GM12878 (cell line): ENCODE results near the gene RPLP1. TPM values are rescaled to one million over a fixed set of nuclear protein-coding genes. Genes with fewer than 3 reads are reported as not detected.

ENCODE experiments used
- ATAC-seq: fragments of 200-7000 bp; cut with Tn5 transposase; 3 replicates; pipeline ENCODE4 v1.9.1; 2020; ENCODE audit warnings: mild to moderate bottlenecking, moderate library complexity
- BruUV-seq: library from RNA; stranded (reverse); fragments of 400-500 nt; replicated peaks from 2 replicates; lab custom pipeline; 2021; lab: Mats Ljungman, UMichigan
- CTCF ChIA-PET: fragments of 300-600 bp; sonication (Branson Sonifier 250); formaldehyde crosslinking; extraction: SDS; loops from one replicate; lab custom pipeline; 2021; ENCODE audit warnings: inconsistent platforms; lab: Yijun Ruan, JAX
- POLR2A ChIA-PET: fragments of 350-600 bp; formaldehyde crosslinking; extraction: SDS; loops from one replicate; lab custom pipeline; 2021; ENCODE audit warnings: inconsistent platforms; lab: Charles Lee
- RAD21 ChIA-PET: fragments of 300-600 bp; sonication (Branson Sonifier 250); formaldehyde crosslinking; loops from one replicate; lab custom pipeline; 2023; ENCODE audit warnings: antibody characterized with exemption; ENCODE audit not compliant: unreplicated experiment; lab: Charles Lee
- SMC1A ChIA-PET: fragments of 300-600 bp; sonication (Branson Sonifier 250); formaldehyde crosslinking; loops from one replicate; lab custom pipeline; 2023; ENCODE audit not compliant: unreplicated experiment, uncharacterized antibody; lab: Charles Lee
- DNase-seq: peaks from one replicate; pipeline ENCODE4 v3.0.0-alpha.2; 2011; ENCODE audit warnings: low read depth, low spot score
- FAIRE-seq: peaks from 3 replicates; lab custom pipeline; 2011; peaks lifted over from hg19 to GRCh38; lab: Jason Lieb, UNC
- H2AFZ ChIP-seq: 2 replicates; pipeline ENCODE4 v1.6.0; 2011; ENCODE audit warnings: low read depth, low read length, control low read depth; ENCODE audit not compliant: control insufficient read depth
- H3K27ac ChIP-seq: 2 replicates; pipeline ENCODE4 v1.5.1; 2011; ENCODE audit warnings: control low read depth; ENCODE audit not compliant: control insufficient read depth, insufficient read depth
- H3K27me3 ChIP-seq, 2 experiments: replicated peaks in 1 of 2; 2 replicates each; pipeline versions ENCODE4 v1.6.0 to v1.6.1; 2011; ENCODE audit warnings: low read length in 1 of 2; ENCODE audit not compliant: control insufficient read depth in 2 of 2, insufficient read depth in 2 of 2
- H3K36me3 ChIP-seq, 2 experiments: 2 replicates each; pipeline ENCODE4 v1.5.1; 2011; ENCODE audit warnings: low read length in 1 of 2; ENCODE audit not compliant: control insufficient read depth in 2 of 2, insufficient read depth in 2 of 2
- H3K4me1 ChIP-seq: 2 replicates; pipeline ENCODE4 v1.6.1; 2011; ENCODE audit warnings: mild to moderate bottlenecking, low read length, moderate library complexity, mixed read lengths; ENCODE audit not compliant: control insufficient read depth, insufficient read depth
- H3K4me2 ChIP-seq: 2 replicates; pipeline ENCODE4 v1.6.0; 2011; ENCODE audit warnings: control low read depth; ENCODE audit not compliant: control insufficient read depth, insufficient read depth
- H3K4me3 ChIP-seq: fragments of 200-600 bp; sonication (generic); 2 replicates; pipeline ENCODE4 v1.5.1; 2016
- H3K79me2 ChIP-seq: 2 replicates; pipeline ENCODE4 v1.6.0; 2011; ENCODE audit warnings: low read length; ENCODE audit not compliant: control insufficient read depth, insufficient read depth
- H3K9ac ChIP-seq: 2 replicates; pipeline ENCODE4 v1.8.0; 2011; ENCODE audit warnings: low read length, control low read depth, mixed read lengths; ENCODE audit not compliant: control insufficient read depth, insufficient read depth
- H3K9me3 ChIP-seq: replicated peaks from 3 replicates; pipeline ENCODE4 v1.5.1; 2011; ENCODE audit warnings: mild to moderate bottlenecking, low read length; ENCODE audit not compliant: control insufficient read depth, insufficient read depth
- H4K20me1 ChIP-seq: 2 replicates; pipeline ENCODE4 v1.6.0; 2011; ENCODE audit not compliant: control insufficient read depth, insufficient read depth
- CBFB ChIP-seq: IDR thresholded peaks from 2 replicates; pipeline ENCODE4 v1.6.1; 2016; ENCODE audit warnings: antibody characterized with exemption, low read depth
- EP300 ChIP-seq, 2 experiments: fragments of 150-350 bp in 1 of 2; IDR thresholded peaks; 2 replicates each; pipeline ENCODE4 v1.6.1; 2011 to 2012; ENCODE audit warnings: low read depth in 2 of 2, low read length in 2 of 2, borderline replicate concordance in 1 of 2, improper control_type of control experiment in 1 of 2, inconsistent platforms in 1 of 2; ENCODE audit not compliant: control insufficient read depth in 1 of 2
- ESRRA ChIP-seq: IDR thresholded peaks from 2 replicates; pipeline ENCODE4 v1.6.1; 2012; ENCODE audit warnings: mild to moderate bottlenecking, low read length, improper control_type of control experiment
- GATAD2B ChIP-seq: fragments of 450-650 bp; conservative IDR thresholded peaks from 2 replicates; pipeline ENCODE4 v1.6.1; 2017; ENCODE audit warnings: low read depth, mild to moderate bottlenecking, moderate library complexity
- LARP7 ChIP-seq: fragments of 450-650 bp; IDR thresholded peaks from 2 replicates; pipeline ENCODE4 v1.6.1; 2017; ENCODE audit warnings: mild to moderate bottlenecking
- NR2C2 ChIP-seq: IDR thresholded peaks from 2 replicates; pipeline ENCODE4 v1.6.1; 2011; ENCODE audit warnings: borderline replicate concordance, low read depth; ENCODE audit not compliant: control insufficient read depth, insufficient read length
- RAD51 ChIP-seq: fragments of 450-650 bp; IDR thresholded peaks from 2 replicates; pipeline ENCODE4 v1.6.1; 2016; ENCODE audit warnings: moderate library complexity, mild to moderate bottlenecking, inconsistent platforms
- ZNF207 ChIP-seq: fragments of 450-650 bp; IDR thresholded peaks from 2 replicates; pipeline ENCODE4 v1.6.1; 2014; ENCODE audit warnings: antibody characterized with exemption, mild to moderate bottlenecking, borderline replicate concordance
- whole genome bisulfite sequencing: methylation state at CpG from one replicate; pipeline ENCODE4 v1.1.6; 2016; ENCODE audit warnings: low lambda C conversion rate; ENCODE audit not compliant: insufficient replicate concordance, insufficient coverage; ENCODE audit errors: missing lambda C conversion rate; 5-methylcytosine and 5-hydroxymethylcytosine counted together
- in situ Hi-C: fragments of 300-500 bp; cut with MboI; formaldehyde crosslinking; loops from 9 replicates; pipeline ENCODE4 v1.14.3; 2018; ENCODE audit warnings: mixed read lengths
- intact Hi-C: fragments of 100-400 bp; cut with micrococcal nuclease; formaldehyde crosslinking; loops from one replicate; pipeline ENCODE4 v1.14.2; 2022; ENCODE audit not compliant: unreplicated experiment
- polyA plus RNA-seq, 11 experiments: library from polyadenylated mRNA; depleted of rRNA in 4 of 11; unstranded in 6 of 11; stranded (reverse) in 5 of 11; fragments of >200 nt; fragmentation: Nextera tagmentation in 4 of 11; fragmentation: Illumina TruSeq in 1 of 11; extraction: Ambion mirVana in 4 of 11; extraction: Trizol in 1 of 11; gene quantifications; 1 replicate in 1 of 11; 2 replicates in 10 of 11; pipeline versions ENCODE4 v1.2.1 to v1.2.3, GENCODE V29; 2011 to 2016; ENCODE audit warnings: inconsistent platforms in 2 of 11, missing spikeins in 2 of 11, low read depth in 1 of 11
- total RNA-seq, 4 experiments: library from RNA; depleted of rRNA in 3 of 4; stranded (reverse); fragments of >200 nt in 3 of 4; fragmentation: Illumina TruSeq in 1 of 4; extraction: Trizol in 1 of 4; gene quantifications; 2 replicates each; pipeline versions ENCODE4 v1.2.1 to v1.2.3, GENCODE V29; 2013 to 2021

RPLP1 gene
- total and polyA plus RNA-seq, 10 of the 15 experiments (the other 5 are each of a cell fraction or from before 2014, with no cell fraction given), result 217 to 3,098 (median 1,664) TPM

- ATAC-seq (no peak), DNase-seq (no peak), FAIRE-seq (no peak)
- Histone ChIP-seq H3K9me3 (no peaks in the 10 kb centered on the region), H3K36me3 (no peaks in the 10 kb centered on the region), H3K9ac (no peak overlapping the region), H3K4me3 (no peak overlapping the region), H3K79me2 (no peaks in the 10 kb centered on the region), H4K20me1 (no peaks in the 10 kb centered on the region; the same call in 1 of the 2 replicates), H3K4me1 (no peaks in the 10 kb centered on the region), H2AFZ (no peak overlapping the region), H3K4me2 (no peak overlapping the region), H3K27ac (no peak overlapping the region), H3K27me3 (no peaks in the 10 kb centered on the region)
- POLR2A ChIA-PET, result no interaction called here
- TF ChIP-seq RAD51, result no peak
- no peak for TF ChIP-seq LARP7
- no peak for TF ChIP-seq EP300 (IDR thresholded peaks at IDR 0.05; ENCODE audit: borderline replicate concordance in 1 of 2, control insufficient read depth in 1 of 2, low read depth in 2 of 2, low read length in 2 of 2)
- TF ChIP-seq ZNF207, result no peak
- TF ChIP-seq CBFB, result no peak
- TF ChIP-seq NR2C2, result no peak
- no peak for TF ChIP-seq ESRRA
- no peak for TF ChIP-seq GATAD2B
- 44% methylated on average over 6 of the region's 6 CpGs for WGBS
- CTCF ChIA-PET, result no interaction called here
- BruUV-seq, result no TSS peak
- SMC1A ChIA-PET, result no interaction called here
- intact Hi-C loops (no loop called here), in situ Hi-C loops (no loop called here)
- RAD21 ChIA-PET, result no interaction called here
These were observed 46.4 kb downstream of the RPLP1 start for GRCh38 chr15:69498987-69499386.
